ENCODE data around the gene RAB9B. TPM values are rescaled to one million over a fixed set of nuclear protein-coding genes. Genes with fewer than 3 reads are reported as not detected.

RAB9B gene
- total RNA-seq, 1 donor from 2014 or later, result 4.5 TPM

DNA sequence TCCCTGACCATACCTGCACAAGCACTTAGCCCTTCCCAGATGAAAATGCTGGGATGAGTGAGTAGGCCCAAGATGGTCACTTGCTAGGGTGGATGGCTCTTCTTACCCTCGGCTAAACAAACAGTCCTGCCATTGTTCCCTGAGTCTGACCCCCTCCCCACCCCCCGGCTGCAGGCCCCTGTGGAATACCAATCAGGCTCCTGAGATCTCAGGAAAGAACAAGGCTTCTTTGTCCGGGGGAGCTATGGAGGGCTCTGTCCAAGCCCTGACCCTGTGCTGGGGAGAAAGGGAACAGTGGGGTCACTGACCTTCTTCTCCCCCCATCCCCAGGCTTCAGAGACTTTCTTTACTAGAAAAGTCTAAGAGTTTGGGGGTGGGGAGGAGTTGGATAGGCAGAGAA lies 49.4 kb downstream of the RAB9B start:
- no peak overlapping the region for H3K4me3 Mint-ChIP-seq (ENCODE audit: unreplicated experiment)
- no peaks in the 10 kb centered on the region for H3K36me3 Mint-ChIP-seq (ENCODE audit: unreplicated experiment)
- DNase-seq, result no peak
- H3K27me3 Mint-ChIP-seq (ENCODE audit: unreplicated experiment), result peaks cover 2% of the 10 kb centered on the region
- no peaks in the 10 kb centered on the region for H3K9me3 Mint-ChIP-seq (ENCODE audit: unreplicated experiment)
- no peak overlapping the region for H3K27ac Mint-ChIP-seq (ENCODE audit: unreplicated experiment)
- H3K4me1 Mint-ChIP-seq (ENCODE audit: low read depth, unreplicated experiment), result peaks cover 3% of the 10 kb centered on the region
- TF ChIP-seq, protein P1, sequence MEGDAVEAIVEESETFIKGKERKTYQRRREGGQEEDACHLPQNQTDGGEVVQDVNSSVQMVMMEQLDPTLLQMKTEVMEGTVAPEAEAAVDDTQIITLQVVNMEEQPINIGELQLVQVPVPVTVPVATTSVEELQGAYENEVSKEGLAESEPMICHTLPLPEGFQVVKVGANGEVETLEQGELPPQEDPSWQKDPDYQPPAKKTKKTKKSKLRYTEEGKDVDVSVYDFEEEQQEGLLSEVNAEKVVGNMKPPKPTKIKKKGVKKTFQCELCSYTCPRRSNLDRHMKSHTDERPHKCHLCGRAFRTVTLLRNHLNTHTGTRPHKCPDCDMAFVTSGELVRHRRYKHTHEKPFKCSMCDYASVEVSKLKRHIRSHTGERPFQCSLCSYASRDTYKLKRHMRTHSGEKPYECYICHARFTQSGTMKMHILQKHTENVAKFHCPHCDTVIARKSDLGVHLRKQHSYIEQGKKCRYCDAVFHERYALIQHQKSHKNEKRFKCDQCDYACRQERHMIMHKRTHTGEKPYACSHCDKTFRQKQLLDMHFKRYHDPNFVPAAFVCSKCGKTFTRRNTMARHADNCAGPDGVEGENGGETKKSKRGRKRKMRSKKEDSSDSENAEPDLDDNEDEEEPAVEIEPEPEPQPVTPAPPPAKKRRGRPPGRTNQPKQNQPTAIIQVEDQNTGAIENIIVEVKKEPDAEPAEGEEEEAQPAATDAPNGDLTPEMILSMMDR (IDR thresholded peaks at IDR 0.05; ENCODE audit: partially characterized antibody, unreplicated experiment), result no peak

DNA sequence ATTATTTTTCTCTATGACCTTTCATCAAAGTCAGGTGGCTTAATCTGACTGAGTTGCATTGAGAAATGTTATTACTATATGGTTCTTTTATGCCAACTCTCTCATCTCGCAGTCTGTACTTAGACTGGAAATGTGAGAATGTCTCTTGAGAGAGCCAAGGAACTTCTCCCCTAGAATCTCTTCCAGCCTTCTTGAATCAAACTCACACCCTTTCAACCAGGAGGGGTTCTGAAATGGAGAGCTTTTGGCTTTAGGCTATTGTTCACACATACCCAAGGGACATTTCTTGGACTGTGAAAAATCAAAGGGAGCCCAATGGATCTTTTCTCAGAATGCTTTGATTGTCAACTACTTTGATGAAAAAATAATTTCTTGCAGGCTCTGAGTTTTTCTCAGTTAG lies 50.4 kb downstream of the RAB9B start:
- no peaks in the 10 kb centered on the region for H3K36me3 Mint-ChIP-seq (ENCODE audit: unreplicated experiment)
- peaks cover 3% of the 10 kb centered on the region for H3K4me1 Mint-ChIP-seq (ENCODE audit: low read depth, unreplicated experiment)
- TF ChIP-seq, protein P1 (IDR thresholded peaks at IDR 0.05; ENCODE audit: partially characterized antibody, unreplicated experiment), result no peak
- H3K27ac Mint-ChIP-seq (ENCODE audit: unreplicated experiment), result no peak overlapping the region
- peaks cover 2% of the 10 kb centered on the region for H3K27me3 Mint-ChIP-seq (ENCODE audit: unreplicated experiment)
- no peak overlapping the region for H3K4me3 Mint-ChIP-seq (ENCODE audit: unreplicated experiment)
- no peaks in the 10 kb centered on the region for H3K9me3 Mint-ChIP-seq (ENCODE audit: unreplicated experiment)
- no peak for DNase-seq

DNA sequence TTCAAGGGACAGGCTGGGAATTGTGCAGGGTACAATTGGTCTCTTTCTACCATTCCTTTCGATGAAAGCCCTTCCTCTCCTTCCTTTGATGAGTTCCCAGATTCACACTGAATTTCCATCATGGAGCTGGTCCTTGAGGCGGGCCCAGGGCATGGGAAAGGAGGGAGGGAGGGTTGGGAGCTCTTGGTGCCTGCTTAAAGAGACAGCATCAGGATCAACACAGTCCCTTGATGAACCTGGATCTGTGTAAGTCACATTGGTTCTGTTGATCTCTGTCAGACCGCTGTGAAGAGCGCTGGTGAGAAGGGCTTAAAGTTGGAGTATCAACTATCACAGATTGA lies 51.0 kb downstream of the RAB9B start:
- TF ChIP-seq, protein P1 (IDR thresholded peaks at IDR 0.05; ENCODE audit: partially characterized antibody, unreplicated experiment), result no peak
- H3K4me3 Mint-ChIP-seq (ENCODE audit: unreplicated experiment), result no peak overlapping the region
- no peaks in the 10 kb centered on the region for H3K9me3 Mint-ChIP-seq (ENCODE audit: unreplicated experiment)
- H3K27ac Mint-ChIP-seq (ENCODE audit: unreplicated experiment), result no peak overlapping the region
- peaks cover 5% of the 10 kb centered on the region for H3K4me1 Mint-ChIP-seq (ENCODE audit: low read depth, unreplicated experiment)
- peaks cover 2% of the 10 kb centered on the region for H3K27me3 Mint-ChIP-seq (ENCODE audit: unreplicated experiment)
- no peak for DNase-seq
- H3K36me3 Mint-ChIP-seq (ENCODE audit: unreplicated experiment), result no peaks in the 10 kb centered on the region

DNA sequence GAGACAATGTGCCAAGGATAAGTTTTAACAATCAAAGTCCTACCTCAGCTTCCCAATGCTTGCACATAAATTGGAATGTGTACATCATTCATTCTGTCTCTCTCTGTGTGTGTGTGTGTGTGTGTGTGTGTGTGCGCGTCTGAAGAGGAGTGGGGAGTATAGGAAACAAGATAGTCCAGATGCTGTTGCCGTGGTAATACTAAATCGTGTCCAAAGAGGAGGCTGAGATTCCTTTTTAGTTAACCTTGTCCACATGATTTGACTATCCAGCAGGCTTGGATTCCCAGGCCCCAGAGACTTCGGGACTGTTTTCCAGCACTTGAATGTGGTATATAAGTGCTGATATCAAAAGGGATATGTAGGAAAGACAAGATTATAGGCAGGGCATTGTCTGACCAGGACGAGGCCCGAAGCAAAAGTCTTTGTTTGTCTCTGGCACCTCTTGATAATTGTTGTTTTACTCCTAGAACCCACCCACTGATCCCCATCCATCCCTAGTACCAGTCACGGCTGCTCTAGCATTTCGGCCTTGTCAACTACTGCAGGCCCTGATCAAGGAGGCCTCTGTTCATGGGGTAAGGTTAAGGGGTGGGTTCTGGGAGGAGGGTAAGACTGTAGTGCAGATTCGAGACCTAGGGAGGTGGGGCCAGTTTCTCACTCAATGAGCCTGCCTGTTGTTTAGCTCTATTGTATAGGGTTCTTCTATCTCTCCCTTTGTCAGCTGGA lies 51.6 kb downstream of the RAB9B start:
- Mint-ChIP-seq H3K27me3 (ENCODE audit: unreplicated experiment) (peaks cover 2% of the 10 kb centered on the region), H3K4me3 (ENCODE audit: unreplicated experiment) (no peak overlapping the region), H3K27ac (ENCODE audit: unreplicated experiment) (no peak overlapping the region), H3K4me1 (ENCODE audit: low read depth, unreplicated experiment) (peaks cover 5% of the 10 kb centered on the region), H3K9me3 (ENCODE audit: unreplicated experiment) (no peaks in the 10 kb centered on the region), H3K36me3 (ENCODE audit: unreplicated experiment) (no peaks in the 10 kb centered on the region)
- TF ChIP-seq, protein P1 (IDR thresholded peaks at IDR 0.05; ENCODE audit: partially characterized antibody, unreplicated experiment), result no peak
- DNase-seq, result no peak

DNA sequence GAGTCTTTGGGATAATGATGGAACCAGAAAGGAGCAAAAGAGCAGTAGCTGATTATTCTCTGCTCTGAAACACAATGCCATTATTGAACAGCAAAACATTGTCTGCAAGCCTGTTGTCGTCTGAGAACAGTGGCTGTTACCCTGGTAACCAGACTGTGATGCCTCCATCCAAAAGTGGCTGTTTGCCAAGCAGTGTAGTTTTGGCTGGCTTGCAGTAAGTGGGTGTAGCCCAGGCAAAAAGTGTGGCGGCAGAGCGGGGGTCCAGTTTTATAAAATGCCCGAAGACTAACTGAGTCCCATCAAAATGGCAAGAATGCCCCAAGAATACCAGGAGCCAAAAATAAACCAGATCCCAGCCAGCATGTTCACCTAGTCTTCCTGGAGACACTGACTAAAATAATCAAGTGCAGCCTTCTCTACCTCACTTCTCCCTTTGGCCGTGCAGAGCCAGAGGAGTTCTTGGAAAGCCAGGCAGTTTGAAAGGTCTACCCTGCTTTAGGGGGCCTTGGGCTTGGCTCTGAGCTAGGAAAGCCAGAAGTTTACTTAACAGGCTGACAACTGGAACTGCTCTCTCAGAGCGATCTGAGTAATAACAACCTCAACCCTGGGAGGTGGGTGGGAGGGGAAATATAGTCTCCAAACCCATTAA lies 52.8 kb downstream of the RAB9B start:
- H3K4me3 Mint-ChIP-seq (ENCODE audit: unreplicated experiment), result no peak overlapping the region
- no peak for DNase-seq
- peaks cover 3% of the 10 kb centered on the region for H3K27me3 Mint-ChIP-seq (ENCODE audit: unreplicated experiment)
- H3K27ac Mint-ChIP-seq (ENCODE audit: unreplicated experiment), result no peak overlapping the region
- H3K9me3 Mint-ChIP-seq (ENCODE audit: unreplicated experiment), result no peaks in the 10 kb centered on the region
- H3K36me3 Mint-ChIP-seq (ENCODE audit: unreplicated experiment), result no peaks in the 10 kb centered on the region
- TF ChIP-seq, protein P1 (IDR thresholded peaks at IDR 0.05; ENCODE audit: partially characterized antibody, unreplicated experiment), result no peak
- H3K4me1 Mint-ChIP-seq (ENCODE audit: low read depth, unreplicated experiment), result peaks cover 5% of the 10 kb centered on the region

All from glutamatergic neuron (in vitro differentiated cells).